Measurements from ENCODE around the gene RNASEH1.
A peak's percentile ranks its signal among the peaks of the same experiment; 100 is the strongest.

The RNASEH1 gene

DNA sequence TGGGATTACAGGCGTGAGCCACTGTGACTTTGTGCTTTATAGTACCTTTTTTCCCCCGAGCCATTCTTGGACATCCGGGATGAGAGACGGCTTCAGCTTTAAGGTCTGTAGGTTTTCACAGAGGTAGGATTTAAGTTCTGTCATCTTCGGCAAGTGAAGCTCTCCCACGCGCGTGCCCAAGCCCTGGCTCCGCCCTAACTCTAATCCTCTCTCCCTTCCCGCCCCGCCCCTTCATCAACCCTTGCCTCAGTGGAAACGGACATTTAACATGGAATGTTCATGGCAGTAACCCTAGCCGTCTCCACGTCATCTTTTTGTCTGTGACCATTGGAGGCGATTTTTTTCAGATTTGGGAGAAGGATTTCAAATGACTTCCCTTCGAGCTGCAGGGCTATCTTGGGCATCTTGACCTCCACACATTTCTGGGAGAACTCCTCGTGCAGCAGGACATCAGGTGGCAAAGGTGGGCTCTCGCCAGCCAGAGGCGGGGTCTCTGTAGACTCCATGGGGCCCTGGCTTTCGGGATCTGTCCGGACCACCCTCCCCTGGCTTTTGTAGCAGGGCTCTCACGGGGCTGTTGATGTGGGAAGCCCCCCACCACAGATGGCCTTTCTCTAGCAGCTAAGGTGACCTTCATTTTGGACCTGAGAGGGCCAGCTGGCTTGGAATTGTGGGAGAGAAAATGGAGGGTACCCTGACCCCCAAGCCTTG is 43.6 kb upstream of the RNASEH1 start:
- DNase-seq (ENCODE audit: insufficient read length, low spot score) (no peak), FAIRE-seq (no peak)
- TF ChIP-seq POU2F2 (IDR thresholded peaks at IDR 0.05; ENCODE audit: low read depth, low read length): no peak
- no peak for TF ChIP-seq POLR2A (IDR thresholded peaks at IDR 0.05; ENCODE audit: low read depth, low read length)
- no peak for TF ChIP-seq TAF1 (IDR thresholded peaks at IDR 0.05; ENCODE audit: low read depth, low read length)
- no peak for TF ChIP-seq PAX5 (IDR thresholded peaks at IDR 0.05; ENCODE audit: insufficient read depth, low read length, severe bottlenecking)
- no peak for TF ChIP-seq SPI1 (IDR thresholded peaks at IDR 0.05; ENCODE audit: low read depth, low read length)
- no peak for TF ChIP-seq POLR2AphosphoS5 (IDR thresholded peaks at IDR 0.05; ENCODE audit: low read depth, low read length)

DNA sequence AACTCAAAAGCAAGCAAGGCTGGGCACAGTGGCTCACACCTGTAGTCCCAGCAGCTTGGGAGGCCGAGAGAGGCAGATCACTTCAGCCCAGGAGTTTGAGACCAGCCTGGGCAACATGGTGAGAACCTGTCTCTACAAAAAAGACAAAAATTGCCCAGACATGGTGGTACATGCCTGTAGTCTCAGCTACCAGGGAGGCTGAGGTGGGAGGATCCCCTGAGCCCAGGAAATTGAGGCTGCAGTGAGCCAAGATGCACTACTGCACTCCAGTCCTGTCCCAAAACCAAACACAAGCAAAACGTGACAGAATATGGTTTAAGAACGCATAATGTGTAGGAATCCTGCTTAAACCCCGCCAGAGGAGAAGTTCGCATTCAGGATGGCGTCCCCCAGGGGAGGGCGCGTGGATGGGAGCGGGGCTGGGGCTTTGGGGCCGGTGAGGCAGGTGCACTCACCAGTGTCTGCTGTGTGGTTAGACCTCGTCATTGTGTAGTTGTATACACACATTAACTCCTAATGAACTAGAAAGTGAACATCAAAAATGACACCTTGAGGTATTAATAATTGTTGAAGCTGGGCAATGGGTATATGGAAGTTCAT is 42.2 kb upstream of the RNASEH1 start:
- FAIRE-seq: no peak
- DNase-seq (ENCODE audit: insufficient read length, low spot score): no peak
- TF ChIP-seq SPI1 (IDR thresholded peaks at IDR 0.05; ENCODE audit: low read depth, low read length) (no peak), TAF1 (IDR thresholded peaks at IDR 0.05; ENCODE audit: low read depth, low read length) (no peak), PAX5 (IDR thresholded peaks at IDR 0.05; ENCODE audit: insufficient read depth, low read length, severe bottlenecking) (no peak), POLR2A (IDR thresholded peaks at IDR 0.05; ENCODE audit: low read depth, low read length) (no peak), POU2F2 (IDR thresholded peaks at IDR 0.05; ENCODE audit: low read depth, low read length) (no peak), POLR2AphosphoS5 (IDR thresholded peaks at IDR 0.05; ENCODE audit: low read depth, low read length) (no peak)

DNA sequence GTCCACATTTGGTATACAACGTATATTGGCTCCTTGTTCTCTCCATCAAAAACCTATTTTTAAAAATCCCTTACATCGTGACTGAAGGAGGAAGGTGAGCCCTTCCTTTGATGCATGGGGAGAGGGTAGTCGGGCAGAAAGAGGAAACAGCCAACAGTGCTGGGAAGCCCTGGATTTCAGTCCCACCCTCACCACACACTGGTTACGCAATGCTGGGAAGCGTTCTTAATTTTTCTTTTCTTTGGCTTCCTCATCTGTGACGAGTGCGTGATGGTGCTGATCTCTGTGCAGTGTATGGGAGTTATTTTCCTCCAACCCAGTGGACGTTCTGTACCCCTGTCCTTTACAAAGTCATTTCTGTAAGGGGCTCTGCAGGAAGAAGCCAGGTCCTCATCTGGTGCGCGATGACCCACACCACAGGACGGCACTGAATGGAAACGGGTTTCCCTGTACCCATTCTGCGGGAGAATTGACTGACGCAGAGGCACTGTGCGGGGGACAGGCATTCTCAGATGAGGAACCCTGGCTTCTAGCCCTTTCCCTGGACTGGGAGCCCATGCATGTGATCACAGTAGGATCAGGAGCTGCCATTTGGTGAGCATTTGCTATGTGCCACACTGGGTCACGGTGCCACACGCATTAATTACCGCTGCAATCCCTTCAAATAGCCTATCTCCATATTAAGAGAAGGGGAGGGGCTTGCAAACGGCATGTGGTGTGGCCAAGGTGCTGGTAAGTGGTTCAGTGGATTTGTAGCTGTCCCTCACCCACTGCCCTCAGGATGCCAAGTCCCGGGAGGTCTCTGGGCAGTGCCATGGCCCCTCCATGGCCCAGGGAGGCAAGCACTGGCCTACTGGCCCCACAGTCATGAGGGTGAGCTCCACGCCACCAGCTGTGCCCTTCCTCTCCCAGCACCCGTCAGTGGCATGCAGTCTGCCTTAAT is 41.0 kb upstream of the RNASEH1 start:
- no peak for DNase-seq (ENCODE audit: insufficient read length, low spot score)
- no peak for FAIRE-seq

DNA sequence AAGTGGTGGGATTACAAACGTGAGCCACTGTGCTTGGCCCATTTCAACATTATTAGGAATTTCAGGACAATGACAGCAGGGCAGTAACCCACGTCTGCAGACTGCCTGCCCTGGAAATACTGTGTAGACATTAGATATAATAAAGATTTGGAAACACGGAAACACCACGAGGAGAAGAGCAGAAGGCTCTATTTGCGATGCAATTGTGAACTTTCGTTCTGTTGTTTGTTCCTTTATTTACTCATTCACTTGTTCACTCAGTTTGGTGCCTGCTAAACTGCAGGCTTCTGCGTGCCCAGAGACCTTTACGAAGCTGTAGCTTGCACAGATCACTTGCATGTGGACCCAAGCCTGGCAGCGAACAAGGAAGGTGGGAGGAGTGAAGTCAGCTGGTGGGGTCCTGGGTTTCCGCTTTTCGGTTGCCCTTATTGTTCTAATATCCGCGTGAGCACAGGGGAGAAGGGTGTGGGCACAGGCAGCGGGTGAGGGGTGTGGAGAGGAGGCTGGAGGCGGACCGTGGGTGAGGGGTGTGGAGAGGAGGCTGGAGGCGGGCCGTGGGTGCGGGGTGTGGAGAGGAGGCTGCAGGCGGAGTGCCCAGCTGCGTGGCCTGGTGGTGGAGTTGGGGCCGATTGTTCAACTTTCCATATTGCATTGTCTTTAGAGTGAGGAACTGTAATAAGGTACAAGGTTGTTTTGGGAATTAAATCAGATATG is 40.2 kb upstream of the RNASEH1 start:
- DNase-seq (ENCODE audit: insufficient read length, low spot score): no peak
- no peak for TF ChIP-seq POU2F2 (IDR thresholded peaks at IDR 0.05; ENCODE audit: low read depth, low read length)
- no peak for TF ChIP-seq POLR2A (IDR thresholded peaks at IDR 0.05; ENCODE audit: low read depth, low read length)
- TF ChIP-seq PAX5 (IDR thresholded peaks at IDR 0.05; ENCODE audit: insufficient read depth, low read length, severe bottlenecking): no peak
- no peak for TF ChIP-seq TAF1 (IDR thresholded peaks at IDR 0.05; ENCODE audit: low read depth, low read length)
- TF ChIP-seq SPI1 (IDR thresholded peaks at IDR 0.05; ENCODE audit: low read depth, low read length): no peak
- no peak for FAIRE-seq

More for the DNA sequence above, 41.0 kb upstream of the RNASEH1 start:
- TF ChIP-seq SPI1 (IDR thresholded peaks at IDR 0.05; ENCODE audit: low read depth, low read length): no peak

DNA sequence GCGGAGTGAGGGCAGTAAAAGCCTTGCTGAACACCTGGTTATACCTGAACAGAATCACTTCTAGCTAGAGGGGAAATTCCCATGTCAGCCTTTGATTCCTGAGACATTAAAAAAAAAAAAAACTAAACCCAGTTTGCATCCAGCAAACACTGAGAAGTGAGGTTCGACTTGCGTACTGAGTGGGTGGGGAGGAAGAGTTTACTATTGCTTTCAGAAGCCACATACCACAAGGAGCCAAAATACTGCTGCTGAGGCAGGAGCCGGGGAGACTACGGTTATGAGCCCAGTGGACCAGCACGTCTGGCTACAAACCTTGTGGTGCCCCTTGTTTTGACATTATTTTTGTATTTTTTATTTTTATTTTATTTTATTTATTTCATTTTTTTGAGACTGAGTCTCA is 39.4 kb upstream of the RNASEH1 start:
- peak; percentile 52 for FAIRE-seq
- peak; percentile 58 for DNase-seq (ENCODE audit: insufficient read length, low spot score)
- TF ChIP-seq POLR2A (IDR thresholded peaks at IDR 0.05; ENCODE audit: low read depth, low read length) (no peak), TAF1 (IDR thresholded peaks at IDR 0.05; ENCODE audit: low read depth, low read length) (no peak), SPI1 (IDR thresholded peaks at IDR 0.05; ENCODE audit: low read depth, low read length) (peak; percentile 39), POLR2AphosphoS5 (IDR thresholded peaks at IDR 0.05; ENCODE audit: low read depth, low read length) (no peak), PAX5 (IDR thresholded peaks at IDR 0.05; ENCODE audit: insufficient read depth, low read length, severe bottlenecking) (no peak), POU2F2 (IDR thresholded peaks at IDR 0.05; ENCODE audit: low read depth, low read length) (peak; percentile 46; the same call in 1 of the 2 replicates)

DNA sequence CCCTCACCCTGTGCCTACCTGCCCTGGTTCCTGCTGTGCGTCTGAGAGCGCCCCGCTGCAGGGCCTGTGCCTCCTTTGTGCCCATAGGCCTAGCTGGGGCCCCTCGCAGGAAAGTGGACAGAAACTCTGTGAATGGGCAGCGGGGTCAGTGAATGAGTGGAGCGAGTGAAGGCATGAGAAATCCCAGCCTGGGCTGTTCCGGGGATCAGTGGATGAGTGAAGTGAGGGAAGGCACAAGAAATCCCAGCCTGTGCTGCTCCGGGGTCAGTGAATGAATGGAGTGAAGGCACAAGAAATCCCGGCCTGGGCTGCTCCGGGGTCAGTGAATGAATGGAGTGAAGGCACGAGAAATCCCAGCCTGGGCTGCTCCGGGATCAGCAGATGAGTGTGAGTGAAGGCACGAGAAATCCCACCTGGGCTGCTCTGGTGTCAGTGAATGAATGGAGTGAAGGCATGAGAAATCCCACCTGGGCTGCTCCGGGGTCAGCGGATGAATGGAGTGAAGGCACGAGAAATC is 38.8 kb upstream of the RNASEH1 start:
- FAIRE-seq (no peak), DNase-seq (ENCODE audit: insufficient read length, low spot score) (no peak)
- TF ChIP-seq POLR2AphosphoS5 (IDR thresholded peaks at IDR 0.05; ENCODE audit: low read depth, low read length): no peak

DNA sequence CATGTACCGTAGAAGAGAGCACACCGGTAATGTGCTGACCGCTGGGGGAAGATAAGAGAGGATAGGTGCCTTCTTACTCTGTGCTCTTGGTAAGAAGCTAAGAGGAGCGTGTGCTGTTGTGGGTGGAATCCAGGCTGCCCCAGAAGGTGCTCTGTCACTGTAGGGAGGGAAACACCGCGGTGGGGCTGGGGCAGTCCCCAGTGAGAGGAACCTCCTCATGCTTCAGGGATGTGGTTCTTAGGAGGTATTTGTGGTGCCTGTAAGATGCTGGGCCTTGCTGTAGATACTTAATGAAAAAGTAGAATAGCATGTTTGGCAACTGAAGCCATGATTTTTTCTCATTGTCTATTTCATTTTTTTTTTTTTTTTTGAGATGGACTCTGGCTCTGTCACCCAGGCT is 37.9 kb upstream of the RNASEH1 start:
- TF ChIP-seq TAF1 (IDR thresholded peaks at IDR 0.05; ENCODE audit: low read depth, low read length) (no peak), SPI1 (IDR thresholded peaks at IDR 0.05; ENCODE audit: low read depth, low read length) (0 out of 2 replicates have a peak, but pooled peaks have one; percentile 34), POLR2A (IDR thresholded peaks at IDR 0.05; ENCODE audit: low read depth, low read length) (no peak), POU2F2 (IDR thresholded peaks at IDR 0.05; ENCODE audit: low read depth, low read length) (0 out of 2 replicates have a peak, but pooled peaks have one; percentile 27)
- FAIRE-seq (peak; percentile 13), DNase-seq (ENCODE audit: insufficient read length, low spot score) (peak; percentile 55)

DNA sequence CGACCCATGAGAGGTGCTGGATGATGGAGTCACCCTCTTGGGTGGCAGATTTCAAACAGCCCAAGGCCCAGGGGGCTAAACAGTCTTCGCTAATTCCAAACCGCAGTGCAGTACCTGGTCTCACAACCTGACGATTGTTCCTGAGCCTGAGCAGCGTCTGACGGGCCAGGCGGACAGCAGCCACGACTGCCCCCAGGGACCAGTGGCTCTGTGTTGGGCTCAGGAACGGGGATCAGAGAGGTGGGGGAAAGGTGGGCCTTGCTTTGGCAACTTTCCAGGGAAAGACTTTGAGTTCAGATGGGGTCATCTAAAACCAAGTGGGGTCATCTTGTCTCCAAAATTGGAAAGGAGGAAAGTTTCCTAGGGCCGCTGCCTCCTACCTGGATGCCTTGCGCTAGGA is 37.3 kb upstream of the RNASEH1 start:
- FAIRE-seq (no peak), DNase-seq (ENCODE audit: insufficient read length, low spot score) (no peak)
- TF ChIP-seq PAX5 (IDR thresholded peaks at IDR 0.05; ENCODE audit: insufficient read depth, low read length, severe bottlenecking) (no peak), POLR2A (IDR thresholded peaks at IDR 0.05; ENCODE audit: low read depth, low read length) (no peak), POLR2AphosphoS5 (IDR thresholded peaks at IDR 0.05; ENCODE audit: low read depth, low read length) (no peak), POU2F2 (IDR thresholded peaks at IDR 0.05; ENCODE audit: low read depth, low read length) (no peak), TAF1 (IDR thresholded peaks at IDR 0.05; ENCODE audit: low read depth, low read length) (no peak), SPI1 (IDR thresholded peaks at IDR 0.05; ENCODE audit: low read depth, low read length) (no peak)

Data from GM12891 (cell line).